Endodermal cell (in vitro differentiated cells): ENCODE results near the gene FAM50B. TPM values are rescaled to one million over a fixed set of nuclear protein-coding genes. Genes with fewer than 3 reads are reported as not detected.
"Not testable (repeated sequence)": the region's sequence is repeated elsewhere in the genome, so short reads cannot be mapped to it uniquely, and the experiment has no call there.

Experiments used
- DNase-seq: peaks from one replicate; pipeline ENCODE4 v3.0.0-alpha.2; 2017
- H3K27ac ChIP-seq: 2 replicates; pipeline ENCODE4 v1.5.1; 2013; ENCODE audit warnings: mild to moderate bottlenecking, low read depth, low read length, moderate library complexity
- H3K27me3 ChIP-seq: 2 replicates; pipeline ENCODE4 v1.6.1; 2013; ENCODE audit warnings: mild to moderate bottlenecking, low read length, moderate library complexity; ENCODE audit not compliant: insufficient read depth, control insufficient read depth, poor library complexity, severe bottlenecking
- H3K36me3 ChIP-seq: 2 replicates; pipeline ENCODE4 v1.7.0; 2013; ENCODE audit warnings: mild to moderate bottlenecking, low read length, moderate library complexity; ENCODE audit not compliant: control insufficient read depth, insufficient read depth
- H3K4me1 ChIP-seq: one replicate; pipeline ENCODE4 v1.7.0; 2013; ENCODE audit warnings: low read length; ENCODE audit not compliant: control insufficient read depth, insufficient read depth
- H3K4me3 ChIP-seq: 2 replicates; pipeline ENCODE4 v1.5.1; 2013; ENCODE audit warnings: mild to moderate bottlenecking, low read length, moderate library complexity
- H3K9ac ChIP-seq: 2 replicates; pipeline ENCODE4 v1.6.1; 2013; ENCODE audit warnings: mild to moderate bottlenecking, low read length, moderate library complexity; ENCODE audit not compliant: poor library complexity, severe bottlenecking; ENCODE audit errors: extremely low read depth
- H3K9me3 ChIP-seq: 2 replicates; pipeline ENCODE4 v1.6.1; 2013; ENCODE audit warnings: mild to moderate bottlenecking, low read length, moderate library complexity; ENCODE audit not compliant: control insufficient read depth
- H3K27ac Mint-ChIP-seq: 2 replicates; pipeline ENCODE4 v1.8.0; 2020; ENCODE audit warnings: mixed read lengths
- H3K27me3 Mint-ChIP-seq: 2 replicates; pipeline ENCODE4 v1.8.0; 2021; ENCODE audit warnings: mild to moderate bottlenecking, mixed read lengths; ENCODE audit not compliant: insufficient read depth
- H3K36me3 Mint-ChIP-seq: 2 replicates; pipeline ENCODE4 v1.8.0; 2020; ENCODE audit warnings: low read depth, mixed read lengths
- H3K4me1 Mint-ChIP-seq: 2 replicates; pipeline ENCODE4 v1.8.0; 2020; ENCODE audit warnings: mixed read lengths
- H3K4me3 Mint-ChIP-seq: 2 replicates; pipeline ENCODE4 v1.8.0; 2020; ENCODE audit warnings: mild to moderate bottlenecking, moderate library complexity, mixed read lengths
- H3K9me3 Mint-ChIP-seq: 2 replicates; pipeline ENCODE4 v1.8.0; 2020; ENCODE audit warnings: mild to moderate bottlenecking, mixed read lengths
- WGBS, 2 experiments: methylation state at CpG; one replicate each; pipeline versions ENCODE4 v1.1.5 to v1.1.7; 2013; ENCODE audit warnings: missing lambda C conversion rate in 2 of 2, mixed read lengths in 1 of 2; ENCODE audit not compliant: insufficient coverage in 1 of 2, insufficient read length in 1 of 2; 5-methylcytosine and 5-hydroxymethylcytosine counted together
- total RNA-seq, 2 donors: library from RNA; stranded (reverse); fragmentation: NEBNext Ultra II Directional in 1 of 2; extraction: Animal tissue kit (Norgen Biotek cat#: 25700) in 1 of 2; gene quantifications; 2 replicates in 1 of 2; 3 replicates in 1 of 2; pipeline ENCODE4 v1.2.1, GENCODE V29; 2021
- TF ChIP-seq, protein P1 (sequence below): fragments of 200-600 bp; sonication (generic); conservative IDR thresholded peaks from 2 replicates; pipeline ENCODE4 v1.5.0; 2021; ENCODE audit warnings: antibody characterized with exemption, mild to moderate bottlenecking

FAM50B gene
- total RNA-seq, 2 donors from 2014 or later, result 2.8 to 3.7 TPM

DNA sequence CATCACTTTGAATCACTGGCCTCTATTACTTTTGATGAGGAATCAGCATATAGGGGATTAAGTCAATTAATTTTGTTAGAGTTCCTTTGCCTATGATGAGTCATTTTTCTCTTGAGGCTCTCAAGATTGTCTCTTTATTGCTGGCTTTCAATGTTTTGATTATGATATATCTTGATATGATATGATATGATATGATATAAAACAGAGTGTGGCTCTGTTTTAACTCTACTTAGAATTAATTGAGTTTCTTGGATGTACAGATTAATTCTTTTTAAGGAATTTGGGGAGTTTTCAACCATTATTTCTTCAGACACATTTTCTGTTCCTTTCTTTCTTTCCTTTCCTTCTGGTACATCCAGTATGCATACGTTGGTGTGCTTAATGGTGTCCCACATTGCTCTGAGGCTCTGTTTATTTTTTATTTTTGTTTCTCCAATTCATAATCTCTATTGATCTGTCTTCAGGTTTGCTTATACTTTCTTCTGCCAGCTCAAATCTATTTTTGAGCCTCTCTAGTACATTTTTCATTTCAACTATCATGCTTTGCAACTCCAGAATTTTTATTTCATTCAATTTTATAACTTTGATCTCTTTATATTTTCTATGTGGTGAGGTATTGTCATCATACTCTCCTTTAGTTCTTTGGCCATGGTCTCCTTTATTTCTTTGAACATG, 10.8 kb downstream of the FAM50B start:
- Histone ChIP-seq H3K36me3 (no peaks in the 10 kb centered on the region), H3K27me3 (no peaks in the 10 kb centered on the region), H3K4me3 (no peak overlapping the region), H3K27ac (no peak overlapping the region), H3K9ac (no peak overlapping the region), H3K4me1 (no peaks in the 10 kb centered on the region), H3K9me3 (no peaks in the 10 kb centered on the region)
- Mint-ChIP-seq H3K36me3 (no peaks in the 10 kb centered on the region), H3K27ac (no peak overlapping the region), H3K9me3 (peaks cover 1% of the 10 kb centered on the region), H3K27me3 (no peaks in the 10 kb centered on the region), H3K4me3 (no peak overlapping the region), H3K4me1 (peaks cover 9% of the 10 kb centered on the region)
- DNase-seq, result no peak
- WGBS, 2 experiments, result 95 to 100% methylated on average over 1 of the region's 1 CpG
- TF ChIP-seq, protein P1, sequence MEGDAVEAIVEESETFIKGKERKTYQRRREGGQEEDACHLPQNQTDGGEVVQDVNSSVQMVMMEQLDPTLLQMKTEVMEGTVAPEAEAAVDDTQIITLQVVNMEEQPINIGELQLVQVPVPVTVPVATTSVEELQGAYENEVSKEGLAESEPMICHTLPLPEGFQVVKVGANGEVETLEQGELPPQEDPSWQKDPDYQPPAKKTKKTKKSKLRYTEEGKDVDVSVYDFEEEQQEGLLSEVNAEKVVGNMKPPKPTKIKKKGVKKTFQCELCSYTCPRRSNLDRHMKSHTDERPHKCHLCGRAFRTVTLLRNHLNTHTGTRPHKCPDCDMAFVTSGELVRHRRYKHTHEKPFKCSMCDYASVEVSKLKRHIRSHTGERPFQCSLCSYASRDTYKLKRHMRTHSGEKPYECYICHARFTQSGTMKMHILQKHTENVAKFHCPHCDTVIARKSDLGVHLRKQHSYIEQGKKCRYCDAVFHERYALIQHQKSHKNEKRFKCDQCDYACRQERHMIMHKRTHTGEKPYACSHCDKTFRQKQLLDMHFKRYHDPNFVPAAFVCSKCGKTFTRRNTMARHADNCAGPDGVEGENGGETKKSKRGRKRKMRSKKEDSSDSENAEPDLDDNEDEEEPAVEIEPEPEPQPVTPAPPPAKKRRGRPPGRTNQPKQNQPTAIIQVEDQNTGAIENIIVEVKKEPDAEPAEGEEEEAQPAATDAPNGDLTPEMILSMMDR, result no peak

- H3K27ac Mint-ChIP-seq, result no peak overlapping the region
- H3K36me3 Mint-ChIP-seq, result no peaks in the 10 kb centered on the region
- peaks cover 4% of the 10 kb centered on the region for H3K9me3 Mint-ChIP-seq
- H3K9me3 ChIP-seq, result no peaks in the 10 kb centered on the region
- no peaks in the 10 kb centered on the region for H3K27me3 ChIP-seq
- H3K36me3 ChIP-seq, result no peaks in the 10 kb centered on the region
- peaks cover 2% of the 10 kb centered on the region for H3K27me3 Mint-ChIP-seq
- peaks cover 9% of the 10 kb centered on the region for H3K4me1 Mint-ChIP-seq
- H3K9ac ChIP-seq, result no peak overlapping the region
- H3K4me3 Mint-ChIP-seq, result no peak overlapping the region
- no peak for DNase-seq
- H3K4me1 ChIP-seq, result no peaks in the 10 kb centered on the region
- H3K4me3 ChIP-seq, result no peak overlapping the region
- TF ChIP-seq, protein P1, result peak; percentile 24
- no peak overlapping the region for H3K27ac ChIP-seq
- WGBS, 2 experiments, result 90 to 96% methylated on average over 4 of the region's 4 CpGs
Observed at GRCh38 chr6:3861424-3861823, 12.3 kb downstream of the FAM50B start.

DNA sequence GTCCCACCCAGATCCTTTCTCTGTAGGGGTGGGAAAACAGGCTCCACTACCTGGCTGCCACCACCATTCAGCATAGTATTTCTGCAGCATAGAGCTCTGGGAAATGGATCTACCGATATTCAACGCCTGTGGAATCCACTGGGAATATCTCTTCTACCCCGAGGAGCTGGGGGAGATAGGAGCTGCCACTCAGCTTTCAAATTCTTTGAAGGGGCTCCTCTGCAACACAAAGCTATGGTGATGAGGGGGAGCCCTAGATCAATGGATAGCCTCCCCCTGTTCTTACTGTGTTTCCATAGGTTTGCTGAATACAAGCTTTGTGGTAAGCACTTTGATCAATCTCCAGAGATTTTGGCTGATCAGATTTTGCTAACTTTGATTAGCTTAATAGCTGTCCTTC, 12.9 kb downstream of the FAM50B start:
- Histone ChIP-seq H3K4me3 (no peak overlapping the region), H3K36me3 (no peaks in the 10 kb centered on the region), H3K9ac (no peak overlapping the region), H3K4me1 (no peaks in the 10 kb centered on the region), H3K9me3 (no peaks in the 10 kb centered on the region), H3K27ac (no peak overlapping the region), H3K27me3 (no peaks in the 10 kb centered on the region)
- no peak overlapping the region for H3K27ac Mint-ChIP-seq
- DNase-seq, result no peak
- H3K9me3 Mint-ChIP-seq, result peaks cover 4% of the 10 kb centered on the region
- H3K4me1 Mint-ChIP-seq, result peaks cover 9% of the 10 kb centered on the region
- H3K36me3 Mint-ChIP-seq, result no peaks in the 10 kb centered on the region
- H3K4me3 Mint-ChIP-seq, result no peak overlapping the region
- peaks cover 2% of the 10 kb centered on the region for H3K27me3 Mint-ChIP-seq
- TF ChIP-seq, protein P1, result no peak
- WGBS, 2 experiments, result 83% methylated on average over 1 to 3 of the region's 3 CpGs

DNA sequence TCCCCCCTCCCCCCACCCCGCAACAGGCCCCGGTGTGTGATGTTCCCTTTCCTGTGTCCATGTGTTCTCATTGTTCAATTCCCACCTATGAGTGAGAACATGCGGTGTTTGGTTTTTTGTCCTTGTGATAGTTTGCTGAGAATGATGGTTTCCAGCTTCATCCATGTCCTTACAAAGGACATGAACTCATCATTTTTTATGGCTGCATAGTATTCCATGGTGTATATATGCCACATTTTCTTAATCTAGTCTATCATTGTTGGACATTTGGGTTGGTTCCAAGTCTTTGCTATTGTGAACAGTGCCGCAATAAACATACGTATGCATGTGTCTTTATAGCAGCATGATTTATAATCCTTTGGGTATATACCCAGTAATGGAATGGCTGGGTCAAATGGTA, 14.1 kb downstream of the FAM50B start:
- not testable (repeated sequence) for H3K36me3 Mint-ChIP-seq, H3K4me1 ChIP-seq, H3K9ac ChIP-seq, DNase-seq, H3K4me3 Mint-ChIP-seq, H3K4me3 ChIP-seq, H3K4me1 Mint-ChIP-seq, H3K9me3 ChIP-seq, H3K27ac ChIP-seq, H3K27me3 ChIP-seq, H3K36me3 ChIP-seq, H3K27me3 Mint-ChIP-seq, H3K9me3 Mint-ChIP-seq, H3K27ac Mint-ChIP-seq
- no CpG with 5 or more reads among the region's 5 CpGs for WGBS, 2 experiments
